ENCODE results near the gene RIT2. TPM values are rescaled to one million over a fixed set of nuclear protein-coding genes. Genes with fewer than 3 reads are reported as not detected.

Gene RIT2
- total RNA-seq, 1 experiment from 2014 or later, result not detected

GRCh38 chr18:42792731-42793130 is 322.8 kb downstream of the RIT2 start:
- Histone ChIP-seq H3K79me2 (ENCODE audit: low read depth) (no peaks in the 10 kb centered on the region), H3F3A (ENCODE audit: insufficient read depth, low read depth) (no peaks in the 10 kb centered on the region), H3K36me3 (ENCODE audit: low read depth) (no peaks in the 10 kb centered on the region), H3K27me3 (ENCODE audit: insufficient read depth, low read depth) (no peaks in the 10 kb centered on the region), H3K27ac (no peak overlapping the region), H3K4me1 (replicated peaks; ENCODE audit: insufficient read depth) (no peaks in the 10 kb centered on the region), H4K20me1 (ENCODE audit: insufficient read depth) (no peaks in the 10 kb centered on the region), H3K9me3 (ENCODE audit: insufficient read depth, low read depth) (no peaks in the 10 kb centered on the region), H3K4me2 (no peak overlapping the region), H2AFZ (no peak overlapping the region), H3K9me2 (ENCODE audit: insufficient read depth) (no peaks in the 10 kb centered on the region), H3K4me3 (no peak overlapping the region)
- ChIA-PET POLR2A (ENCODE audit: unreplicated experiment) (no interaction called here), CTCF (no interaction called here)
- BruUV-seq (replicated peaks), result no TSS peak
- DNase-seq, result no peak
- intact Hi-C loops (cut with micrococcal nuclease; ENCODE audit: unreplicated experiment), result no loop called here
- no peak for TF ChIP-seq EZH2 (IDR thresholded peaks at IDR 0.05; ENCODE audit: low read depth)
- TF ChIP-seq, protein P1, sequence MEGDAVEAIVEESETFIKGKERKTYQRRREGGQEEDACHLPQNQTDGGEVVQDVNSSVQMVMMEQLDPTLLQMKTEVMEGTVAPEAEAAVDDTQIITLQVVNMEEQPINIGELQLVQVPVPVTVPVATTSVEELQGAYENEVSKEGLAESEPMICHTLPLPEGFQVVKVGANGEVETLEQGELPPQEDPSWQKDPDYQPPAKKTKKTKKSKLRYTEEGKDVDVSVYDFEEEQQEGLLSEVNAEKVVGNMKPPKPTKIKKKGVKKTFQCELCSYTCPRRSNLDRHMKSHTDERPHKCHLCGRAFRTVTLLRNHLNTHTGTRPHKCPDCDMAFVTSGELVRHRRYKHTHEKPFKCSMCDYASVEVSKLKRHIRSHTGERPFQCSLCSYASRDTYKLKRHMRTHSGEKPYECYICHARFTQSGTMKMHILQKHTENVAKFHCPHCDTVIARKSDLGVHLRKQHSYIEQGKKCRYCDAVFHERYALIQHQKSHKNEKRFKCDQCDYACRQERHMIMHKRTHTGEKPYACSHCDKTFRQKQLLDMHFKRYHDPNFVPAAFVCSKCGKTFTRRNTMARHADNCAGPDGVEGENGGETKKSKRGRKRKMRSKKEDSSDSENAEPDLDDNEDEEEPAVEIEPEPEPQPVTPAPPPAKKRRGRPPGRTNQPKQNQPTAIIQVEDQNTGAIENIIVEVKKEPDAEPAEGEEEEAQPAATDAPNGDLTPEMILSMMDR (conservative IDR thresholded peaks at IDR 0.05), result no peak

GRCh38 chr18:42784632-42785031 is 330.9 kb downstream of the RIT2 start:
- POLR2A ChIA-PET (ENCODE audit: unreplicated experiment), result no interaction called here

GRCh38 chr18:42782929-42783328 is 332.6 kb downstream of the RIT2 start:
- H3F3A ChIP-seq (ENCODE audit: insufficient read depth, low read depth), result no peaks in the 10 kb centered on the region
- H3K9me2 ChIP-seq (ENCODE audit: insufficient read depth), result no peaks in the 10 kb centered on the region
- no peaks in the 10 kb centered on the region for H3K79me2 ChIP-seq (ENCODE audit: low read depth)
- H3K36me3 ChIP-seq (ENCODE audit: low read depth), result no peaks in the 10 kb centered on the region
- H3K4me1 ChIP-seq (replicated peaks; ENCODE audit: insufficient read depth), result no peaks in the 10 kb centered on the region
- no peak overlapping the region for H3K4me2 ChIP-seq
- H4K20me1 ChIP-seq (ENCODE audit: insufficient read depth), result no peaks in the 10 kb centered on the region
- no peak overlapping the region for H2AFZ ChIP-seq
- CTCF ChIA-PET, result no interaction called here
- H3K27ac ChIP-seq, result no peak overlapping the region
- intact Hi-C loops (cut with micrococcal nuclease; ENCODE audit: unreplicated experiment), result no loop called here
- BruUV-seq (replicated peaks), result no TSS peak
- no peak for TF ChIP-seq EZH2 (IDR thresholded peaks at IDR 0.05; ENCODE audit: low read depth)
- TF ChIP-seq, protein P1 (conservative IDR thresholded peaks at IDR 0.05), result no peak
- DNase-seq, result no peak
- no peaks in the 10 kb centered on the region for H3K27me3 ChIP-seq (ENCODE audit: insufficient read depth, low read depth)
- H3K9me3 ChIP-seq (ENCODE audit: insufficient read depth, low read depth), result no peaks in the 10 kb centered on the region
- POLR2A ChIA-PET (ENCODE audit: unreplicated experiment), result no interaction called here
- no peak overlapping the region for H3K4me3 ChIP-seq

More at GRCh38 chr18:42784632-42785031, 330.9 kb downstream of the RIT2 start:
- Histone ChIP-seq H3K79me2 (ENCODE audit: low read depth) (no peaks in the 10 kb centered on the region), H3K27ac (no peak overlapping the region), H3K36me3 (ENCODE audit: low read depth) (no peaks in the 10 kb centered on the region), H3K27me3 (ENCODE audit: insufficient read depth, low read depth) (no peaks in the 10 kb centered on the region), H3K4me2 (no peak overlapping the region), H3K9me3 (ENCODE audit: insufficient read depth, low read depth) (no peaks in the 10 kb centered on the region), H3K4me1 (replicated peaks; ENCODE audit: insufficient read depth) (no peaks in the 10 kb centered on the region), H4K20me1 (ENCODE audit: insufficient read depth) (no peaks in the 10 kb centered on the region), H2AFZ (no peak overlapping the region), H3K4me3 (no peak overlapping the region), H3F3A (ENCODE audit: insufficient read depth, low read depth) (no peaks in the 10 kb centered on the region), H3K9me2 (ENCODE audit: insufficient read depth) (no peaks in the 10 kb centered on the region)
- intact Hi-C loops (cut with micrococcal nuclease; ENCODE audit: unreplicated experiment), result no loop called here
- no peak for TF ChIP-seq EZH2 (IDR thresholded peaks at IDR 0.05; ENCODE audit: low read depth)
- TF ChIP-seq, protein P1 (conservative IDR thresholded peaks at IDR 0.05), result no peak
- CTCF ChIA-PET, result no interaction called here
- BruUV-seq (replicated peaks), result no TSS peak
- no peak for DNase-seq
